Left lung (tissue), 10 donors: ENCODE measurements around the gene OBSL1. TPM values are rescaled to one million over a fixed set of nuclear protein-coding genes. Genes with fewer than 3 reads are reported as not detected.

Experiments
- ATAC-seq: fragments of 200-7000 bp; cut with Tn5 transposase; one replicate; pipeline ENCODE4 v1.9.1; 2020; ENCODE audit warnings: moderate library complexity
- DNase-seq, 4 donors: peaks; one replicate each; pipeline ENCODE4 v3.0.0-alpha.2; 2013 to 2020
- H3K27ac ChIP-seq, 2 donors: fragments of 200-600 bp; sonication (generic) in 1 of 2; one replicate each; pipeline versions ENCODE4 v1.5.0 to v1.8.0; 2020 to 2021
- H3K27me3 ChIP-seq, 2 donors: fragments of 200-600 bp; sonication (generic) in 1 of 2; one replicate each; pipeline versions ENCODE4 v1.5.0 to v1.8.0; 2020 to 2021
- H3K36me3 ChIP-seq, 2 donors: fragments of 200-600 bp; sonication (generic) in 1 of 2; one replicate each; pipeline versions ENCODE4 v1.5.0 to v1.8.0; 2020 to 2021
- H3K4me1 ChIP-seq, 2 donors: fragments of 200-600 bp; one replicate each; pipeline ENCODE4 v1.8.0; 2021
- H3K4me3 ChIP-seq, 2 donors: fragments of 200-600 bp; sonication (generic) in 1 of 2; one replicate each; pipeline versions ENCODE4 v1.5.0 to v1.8.0; 2020 to 2021; ENCODE audit warnings: mild to moderate bottlenecking in 1 of 2
- H3K9me3 ChIP-seq, 2 donors: fragments of 200-600 bp; sonication (generic) in 1 of 2; one replicate each; pipeline versions ENCODE4 v1.5.0 to v1.8.0; 2020 to 2021
- CTCF ChIP-seq, 2 donors: fragments of 200-600 bp; sonication (generic) in 1 of 2; IDR thresholded peaks; one replicate each; pipeline versions ENCODE4 v1.5.0 to v1.8.0; 2021; ENCODE audit warnings: antibody characterized with exemption in 2 of 2
- intact Hi-C, 2 donors: fragments of 100-400 bp; cut with DNase I; formaldehyde crosslinking; loops; one replicate each; pipeline versions ENCODE4 v1.11.2 to v1.14.2; 2022
- polyA plus RNA-seq, 6 donors: library from polyadenylated mRNA; unstranded; fragments of 120-200 nt; gene quantifications; one replicate each; pipeline ENCODE4 v1.2.1, GENCODE V29; 2013; ENCODE audit not compliant: insufficient read length in 6 of 6
- total RNA-seq, 2 donors: library from RNA; stranded (reverse); fragmentation: NEBNext Ultra II Directional; extraction: Animal tissue kit (Norgen Biotek cat#: 25700); gene quantifications; one replicate each; pipeline ENCODE4 v1.2.1, GENCODE V29; 2021
- donor health status: DM: no; HTN: yes; CAD: no.
- donor health status: DM: no; HTN: no; CAD: no.

Gene OBSL1
- total and polyA plus RNA-seq, 8 donors: 43.4 to 143 (median 128) TPM

- H3K36me3 ChIP-seq: no peaks in the 10 kb centered on the region
- H3K27me3 ChIP-seq: peaks cover 16 to 87% of the 10 kb centered on the region in 2 donors
- TF ChIP-seq CTCF (IDR thresholded peaks at IDR 0.05): no peak
- ATAC-seq (no peak), DNase-seq (peak in 1 of 4 donors; percentile 69)
- H3K9me3 ChIP-seq: no peaks in the 10 kb centered on the region
- no peak overlapping the region for H3K27ac ChIP-seq
- peaks cover 8 to 26% of the 10 kb centered on the region in 2 donors for H3K4me1 ChIP-seq
- H3K4me3 ChIP-seq: no peak overlapping the region
- intact Hi-C loops: no loop called here
Observed at GRCh38 chr2:219548990-219549389, 22.3 kb downstream of the OBSL1 start.

DNA sequence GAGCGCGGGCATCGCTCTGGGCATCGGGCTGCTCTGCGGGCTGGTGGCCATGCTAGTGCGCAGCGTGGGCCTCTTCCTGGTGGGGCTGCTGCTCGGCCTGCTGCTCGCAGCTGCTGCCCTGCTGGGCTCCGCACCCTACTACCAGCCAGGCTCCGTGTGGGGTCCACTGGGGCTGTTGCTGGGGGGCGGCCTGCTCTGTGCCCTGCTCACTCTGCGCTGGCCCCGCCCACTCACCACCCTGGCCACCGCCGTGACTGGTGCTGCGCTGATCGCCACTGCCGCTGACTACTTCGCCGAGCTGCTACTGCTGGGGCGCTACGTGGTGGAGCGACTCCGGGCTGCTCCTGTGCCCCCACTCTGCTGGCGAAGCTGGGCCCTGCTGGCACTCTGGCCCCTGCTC is 23.7 kb downstream of the OBSL1 start:
- Histone ChIP-seq H3K27ac (no peak overlapping the region), H3K9me3 (no peaks in the 10 kb centered on the region), H3K4me1 (peaks cover 3 to 30% of the 10 kb centered on the region in 2 donors), H3K4me3 (no peak overlapping the region), H3K27me3 (peaks cover 7 to 87% of the 10 kb centered on the region in 2 donors), H3K36me3 (no peaks in the 10 kb centered on the region)
- intact Hi-C loops: no loop called here
- TF ChIP-seq CTCF (IDR thresholded peaks at IDR 0.05): no peak
- peak in 1 of 4 donors; percentile 76 for DNase-seq
- ATAC-seq: no peak

DNA sequence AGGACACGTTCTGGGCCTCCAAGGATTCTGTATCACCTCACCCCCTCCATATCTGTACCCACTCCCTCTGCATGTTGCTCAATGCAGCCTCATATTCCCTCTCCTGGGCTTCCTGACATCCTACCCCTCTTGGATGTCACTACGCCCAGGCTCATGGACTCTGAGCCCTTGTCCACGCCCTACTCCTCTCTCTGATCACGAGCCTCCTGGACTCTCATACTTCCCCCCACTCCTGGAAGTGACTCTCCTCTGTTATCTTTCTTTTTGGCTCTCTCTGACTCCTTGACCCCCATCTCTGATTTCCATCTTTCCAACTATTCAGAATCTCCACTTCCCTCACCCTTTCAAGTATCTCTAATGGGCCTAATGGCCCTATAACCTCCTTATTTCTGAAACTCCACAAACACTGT is 25.4 kb downstream of the OBSL1 start:
- H3K4me3 ChIP-seq: no peak overlapping the region
- H3K9me3 ChIP-seq: no peaks in the 10 kb centered on the region
- TF ChIP-seq CTCF (IDR thresholded peaks at IDR 0.05): no peak
- DNase-seq: peak in 1 of 4 donors; percentile 1
- no peak overlapping the region for H3K27ac ChIP-seq
- H3K4me1 ChIP-seq: peaks cover 8 to 33% of the 10 kb centered on the region in 2 donors
- H3K27me3 ChIP-seq: peaks cover 0 to 87% of the 10 kb centered on the region in 2 donors
- intact Hi-C loops: no loop called here
- H3K36me3 ChIP-seq: peaks cover 0 to 5% of the 10 kb centered on the region in 2 donors
- ATAC-seq: no peak

- H3K27ac ChIP-seq: no peak overlapping the region
- H3K9me3 ChIP-seq: no peaks in the 10 kb centered on the region
- peaks cover 0 to 87% of the 10 kb centered on the region in 2 donors for H3K27me3 ChIP-seq
- peaks cover 0 to 10% of the 10 kb centered on the region in 2 donors for H3K36me3 ChIP-seq
- ATAC-seq (no peak), DNase-seq (peak in 1 of 4 donors; percentile 6)
- intact Hi-C loops: no loop called here
- no peak for TF ChIP-seq CTCF (IDR thresholded peaks at IDR 0.05)
- no peak overlapping the region for H3K4me3 ChIP-seq
- peaks cover 8 to 33% of the 10 kb centered on the region in 2 donors for H3K4me1 ChIP-seq
Observed at GRCh38 chr2:219545295-219545942, 25.9 kb downstream of the OBSL1 start.

- no peak for ATAC-seq
- intact Hi-C loops: loop anchor here in 1 of 2 donors (5.0 kb wide), 1 partner anchor 98 kb away; no protein-coding TSS in a partner anchor
- no peak overlapping the region for H3K27ac ChIP-seq
- peaks cover 0 to 87% of the 10 kb centered on the region in 2 donors for H3K27me3 ChIP-seq
- peak in 1 of 4 donors; percentile 28 for DNase-seq
- peaks cover 8 to 33% of the 10 kb centered on the region in 2 donors for H3K4me1 ChIP-seq
- peaks cover 0 to 19% of the 10 kb centered on the region in 2 donors for H3K36me3 ChIP-seq
- H3K9me3 ChIP-seq: no peaks in the 10 kb centered on the region
- no peak for TF ChIP-seq CTCF (IDR thresholded peaks at IDR 0.05)
- peak overlapping the region; percentile 69 to 75 for H3K4me3 ChIP-seq
Observed at GRCh38 chr2:219544567-219544966, 26.8 kb downstream of the OBSL1 start.
